ENCODE results near the gene DACT1. TPM values are rescaled to one million over a fixed set of nuclear protein-coding genes. Genes with fewer than 3 reads are reported as not detected.

Gene DACT1
- polyA plus RNA-seq, 1 of the 3 experiments (the other 2 are of a cell fraction): 3.3 TPM

GRCh38 chr14:58677001-58677400 is 39.2 kb downstream of the DACT1 start (continued):
- no peak for TF ChIP-seq TCF12 (IDR thresholded peaks at IDR 0.05)

- no peaks in the 10 kb centered on the region for H3F3A ChIP-seq (replicated peaks; ENCODE audit: insufficient read depth)
- no peaks in the 10 kb centered on the region for H3K27me3 ChIP-seq (ENCODE audit: insufficient read depth)
- no peak overlapping the region for H3K4me2 ChIP-seq
- no peak overlapping the region for H2AFZ ChIP-seq (ENCODE audit: low read depth)
- H3K9me2 ChIP-seq: no peaks in the 10 kb centered on the region
- no peaks in the 10 kb centered on the region for H3K9me3 ChIP-seq
- no peak overlapping the region for H3K4me3 ChIP-seq (ENCODE audit: low read depth in 2 of 2, low read length in 1 of 2)
- 91% methylated on average over 4 of the region's 4 CpGs for WGBS (ENCODE audit: low lambda C conversion rate)
- DNase-seq: no peak
- ChIA-PET CTCF (no interaction called here), POLR2A (no interaction called here)
- no peaks in the 10 kb centered on the region for H4K20me1 ChIP-seq (ENCODE audit: insufficient read depth)
- H3K27ac ChIP-seq (ENCODE audit: low read depth in 2 of 2, low read length in 1 of 2): no peak overlapping the region
- H3K9ac ChIP-seq: no peak overlapping the region
- no peaks in the 10 kb centered on the region for H3K4me1 ChIP-seq (ENCODE audit: control insufficient read depth in 1 of 2, insufficient read depth in 2 of 2, low read depth in 1 of 2, low read length in 1 of 2)
- H3K79me2 ChIP-seq (ENCODE audit: insufficient read depth): no peaks in the 10 kb centered on the region
- TF ChIP-seq CHD2 (IDR thresholded peaks at IDR 0.05; ENCODE audit: low read length, partially characterized antibody) (no peak), USF2 (IDR thresholded peaks at IDR 0.05; ENCODE audit: borderline replicate concordance, low read depth, low read length) (no peak), ELF1 (IDR thresholded peaks at IDR 0.05) (no peak), REST (IDR thresholded peaks at IDR 0.05; ENCODE audit: low read depth, low read length) (no peak), RFX5 (IDR thresholded peaks at IDR 0.05; ENCODE audit: low read length) (no peak), GABPA (IDR thresholded peaks at IDR 0.05; ENCODE audit: low read depth) (no peak), FOXM1 (IDR thresholded peaks at IDR 0.05; ENCODE audit: low read depth) (no peak), GATA2 (CRISPR knock-in tag; IDR thresholded peaks at IDR 0.05) (no peak), FOXJ3 (CRISPR knock-in tag; IDR thresholded peaks at IDR 0.05) (no peak), NFIC (IDR thresholded peaks at IDR 0.05; ENCODE audit: borderline replicate concordance) (no peak), SMC3 (IDR thresholded peaks at IDR 0.05; ENCODE audit: low read depth, low read length) (no peak), TEAD4 (IDR thresholded peaks at IDR 0.05; ENCODE audit: borderline replicate concordance, insufficient read depth) (no peak), NRF1 (IDR thresholded peaks at IDR 0.05; ENCODE audit: low read depth, low read length) (no peak), MEF2A (IDR thresholded peaks at IDR 0.05; ENCODE audit: borderline replicate concordance, low read depth) (no peak), FOSL2 (IDR thresholded peaks at IDR 0.05; ENCODE audit: borderline replicate concordance, low read depth) (no peak), TAF1 (IDR thresholded peaks at IDR 0.05; ENCODE audit: borderline replicate concordance, low read depth, low read length) (no peak), EP300 (IDR thresholded peaks at IDR 0.05; ENCODE audit: borderline replicate concordance in 1 of 2, low read depth in 1 of 2, low read length in 1 of 2) (no peak)
- no peaks in the 10 kb centered on the region for H3K36me3 ChIP-seq (replicated peaks in 1 of 2; ENCODE audit: control insufficient read depth in 1 of 2, insufficient read depth in 2 of 2, low read length in 1 of 2)
These were observed 39.8 kb downstream of the DACT1 start for GRCh38 chr14:58677517-58677916.

All from SK-N-SH (cell line).